Vagina (tissue), 2 donors: Measurements from ENCODE around the gene AGBL1. TPM values are rescaled to one million over a fixed set of nuclear protein-coding genes. Genes with fewer than 3 reads are reported as not detected.

Experiments
- DNase-seq, 2 donors: peaks; one replicate each; pipeline ENCODE4 v3.0.0-alpha.2; 2017; ENCODE audit errors: extremely low spot score in 2 of 2
- H3K27ac ChIP-seq: fragments of 200-600 bp; sonication (generic); one replicate; pipeline ENCODE4 v1.5.1; 2019
- H3K27me3 ChIP-seq: fragments of 200-600 bp; sonication (generic); one replicate; pipeline ENCODE4 v1.5.1; 2019
- H3K36me3 ChIP-seq, 2 donors: fragments of 200-600 bp; sonication (generic); one replicate each; pipeline ENCODE4 v1.5.1; 2017 to 2019
- H3K4me1 ChIP-seq: fragments of 200-600 bp; sonication (generic); one replicate; pipeline ENCODE4 v1.5.1; 2019
- H3K4me3 ChIP-seq, 2 donors: fragments of 200-600 bp; sonication (generic); 1 replicate in 1 of 2; 2 replicates in 1 of 2; pipeline ENCODE4 v1.5.1; 2016 to 2019
- H3K9me3 ChIP-seq: fragments of 200-600 bp; sonication (generic); one replicate; pipeline ENCODE4 v1.5.1; 2019
- CTCF ChIP-seq, 3 experiments: fragments of 450-650 bp in 2 of 3; fragments of 200-600 bp in 1 of 3; sonication (generic) in 1 of 3; IDR thresholded peaks; one replicate each; pipeline ENCODE4 v1.5.1; 2017 to 2019; ENCODE audit warnings: antibody characterized with exemption in 3 of 3, mild to moderate bottlenecking in 2 of 3, moderate library complexity in 2 of 3
- POLR2A ChIP-seq, 2 donors: fragments of 450-650 bp; IDR thresholded peaks; one replicate each; pipeline ENCODE4 v1.6.1; 2017; ENCODE audit warnings: antibody characterized with exemption in 2 of 2, mild to moderate bottlenecking in 2 of 2, moderate library complexity in 2 of 2
- POLR2AphosphoS5 ChIP-seq, 2 donors: sonication (generic); formaldehyde crosslinking; IDR thresholded peaks; one replicate each; pipeline ENCODE4 v1.9.0; 2017; ENCODE audit warnings: antibody characterized with exemption in 2 of 2, mild to moderate bottlenecking in 2 of 2, low read depth in 1 of 2; ENCODE audit not compliant: insufficient read depth in 1 of 2
- intact Hi-C: fragments of 100-400 bp; cut with DNase I; formaldehyde crosslinking; loops from one replicate; pipeline ENCODE4 v1.15.1; 2023
- total RNA-seq: library from RNA; depleted of rRNA; stranded (reverse); fragments of >200 nt; gene quantifications from one replicate; pipeline ENCODE4 v1.2.3, GENCODE V29; 2016

Gene AGBL1
- total RNA-seq, 1 donor from 2014 or later, result not detected

- no peaks in the 10 kb centered on the region for H3K4me1 ChIP-seq
- no peak overlapping the region for H3K27ac ChIP-seq
- no peak for DNase-seq
- H3K4me3 ChIP-seq, result no peak overlapping the region
- intact Hi-C loops, result no loop called here
- H3K27me3 ChIP-seq, result no peaks in the 10 kb centered on the region
- TF ChIP-seq CTCF (IDR thresholded peaks at IDR 0.05) (no peak), POLR2AphosphoS5 (IDR thresholded peaks at IDR 0.05; ENCODE audit: insufficient read depth in 1 of 2, low read depth in 1 of 2) (no peak), POLR2A (IDR thresholded peaks at IDR 0.05) (no peak)
- no peaks in the 10 kb centered on the region for H3K9me3 ChIP-seq
- no peaks in the 10 kb centered on the region for H3K36me3 ChIP-seq
These were observed 461.9 kb downstream of the AGBL1 start for GRCh38 chr15:86541540-86541939.

- no peaks in the 10 kb centered on the region for H3K27me3 ChIP-seq
- TF ChIP-seq POLR2AphosphoS5 (IDR thresholded peaks at IDR 0.05; ENCODE audit: insufficient read depth in 1 of 2, low read depth in 1 of 2) (no peak), CTCF (IDR thresholded peaks at IDR 0.05) (no peak), POLR2A (IDR thresholded peaks at IDR 0.05) (no peak)
- intact Hi-C loops, result no loop called here
- H3K27ac ChIP-seq, result no peak overlapping the region
- no peaks in the 10 kb centered on the region for H3K36me3 ChIP-seq
- H3K4me3 ChIP-seq, result no peak overlapping the region
- H3K9me3 ChIP-seq, result no peaks in the 10 kb centered on the region
- H3K4me1 ChIP-seq, result no peaks in the 10 kb centered on the region
- DNase-seq, result no peak
These were observed 470.4 kb downstream of the AGBL1 start for GRCh38 chr15:86550075-86550474.

- Histone ChIP-seq H3K27me3 (no peaks in the 10 kb centered on the region), H3K27ac (no peak overlapping the region), H3K9me3 (no peaks in the 10 kb centered on the region), H3K4me1 (peaks cover 6% of the 10 kb centered on the region), H3K36me3 (no peaks in the 10 kb centered on the region), H3K4me3 (no peak overlapping the region)
- TF ChIP-seq POLR2AphosphoS5 (IDR thresholded peaks at IDR 0.05; ENCODE audit: insufficient read depth in 1 of 2, low read depth in 1 of 2), result no peak
- TF ChIP-seq POLR2A (IDR thresholded peaks at IDR 0.05), result no peak
- intact Hi-C loops, result no loop called here
- no peak for DNase-seq
These were observed 473.4 kb downstream of the AGBL1 start for GRCh38 chr15:86553108-86553507.

GRCh38 chr15:86555098-86555497 lies 475.4 kb downstream of the AGBL1 start:
- Histone ChIP-seq H3K27me3 (no peaks in the 10 kb centered on the region), H3K9me3 (no peaks in the 10 kb centered on the region), H3K4me1 (peaks cover 6% of the 10 kb centered on the region), H3K4me3 (no peak overlapping the region), H3K36me3 (no peaks in the 10 kb centered on the region), H3K27ac (no peak overlapping the region)
- intact Hi-C loops, result no loop called here
- DNase-seq, result no peak
- TF ChIP-seq POLR2A (IDR thresholded peaks at IDR 0.05), result no peak
- no peak for TF ChIP-seq CTCF (IDR thresholded peaks at IDR 0.05)
- TF ChIP-seq POLR2AphosphoS5 (IDR thresholded peaks at IDR 0.05; ENCODE audit: insufficient read depth in 1 of 2, low read depth in 1 of 2), result no peak

GRCh38 chr15:86555939-86556338 lies 476.3 kb downstream of the AGBL1 start:
- Histone ChIP-seq H3K4me1 (peaks cover 6% of the 10 kb centered on the region), H3K9me3 (no peaks in the 10 kb centered on the region), H3K4me3 (no peak overlapping the region), H3K27me3 (no peaks in the 10 kb centered on the region), H3K27ac (no peak overlapping the region), H3K36me3 (no peaks in the 10 kb centered on the region)
- no peak for TF ChIP-seq POLR2AphosphoS5 (IDR thresholded peaks at IDR 0.05; ENCODE audit: insufficient read depth in 1 of 2, low read depth in 1 of 2)
- no peak for TF ChIP-seq CTCF (IDR thresholded peaks at IDR 0.05)
- no peak for TF ChIP-seq POLR2A (IDR thresholded peaks at IDR 0.05)
- DNase-seq, result no peak
- intact Hi-C loops, result no loop called here
